COLO829 (cell line): Measurements from ENCODE around the gene RNF217.
"Not testable (repeated sequence)": the region's sequence is repeated elsewhere in the genome, so short reads cannot be mapped to it uniquely, and the experiment has no call there.

Experiments
- DNase-seq: peaks from one replicate; pipeline ENCODE4 v3.0.0; 2012; ENCODE audit warnings: low spot score

The RNF217 gene

DNA sequence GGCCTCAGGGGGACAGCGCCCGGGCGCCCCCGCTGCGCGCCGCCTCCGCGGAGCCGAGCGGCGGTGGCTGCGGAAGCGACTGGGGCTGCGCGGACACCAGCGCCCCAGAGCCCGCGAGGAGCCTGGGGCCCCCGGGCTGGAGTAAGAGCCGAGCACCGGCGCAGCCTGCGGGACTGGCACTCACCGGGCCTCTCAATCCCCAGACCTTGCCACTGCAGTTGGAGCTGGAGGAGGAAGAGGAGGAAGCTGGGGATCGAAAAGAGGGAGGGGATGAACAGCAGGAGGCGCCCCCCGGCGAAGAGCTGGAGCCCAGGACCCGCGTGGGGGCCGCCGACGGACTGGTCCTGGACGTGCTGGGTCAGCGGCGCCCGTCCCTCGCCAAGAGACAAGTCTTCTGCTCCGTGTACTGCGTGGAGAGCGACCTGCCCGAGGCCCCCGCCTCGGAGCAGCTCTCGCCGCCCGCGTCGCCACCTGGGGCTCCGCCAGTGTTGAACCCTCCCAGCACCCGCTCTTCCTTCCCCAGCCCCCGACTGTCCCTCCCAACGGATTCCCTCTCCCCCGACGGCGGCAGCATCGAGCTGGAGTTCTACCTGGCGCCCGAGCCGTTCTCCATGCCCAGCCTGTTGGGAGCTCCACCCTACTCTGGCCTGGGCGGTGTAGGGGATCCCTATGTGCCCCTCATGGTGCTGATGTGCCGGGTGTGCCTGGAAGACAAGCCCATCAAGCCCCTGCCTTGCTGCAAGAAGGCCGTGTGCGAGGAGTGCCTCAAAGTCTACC, 590 bp downstream of the RNF217 start:
- no peak for DNase-seq

DNA sequence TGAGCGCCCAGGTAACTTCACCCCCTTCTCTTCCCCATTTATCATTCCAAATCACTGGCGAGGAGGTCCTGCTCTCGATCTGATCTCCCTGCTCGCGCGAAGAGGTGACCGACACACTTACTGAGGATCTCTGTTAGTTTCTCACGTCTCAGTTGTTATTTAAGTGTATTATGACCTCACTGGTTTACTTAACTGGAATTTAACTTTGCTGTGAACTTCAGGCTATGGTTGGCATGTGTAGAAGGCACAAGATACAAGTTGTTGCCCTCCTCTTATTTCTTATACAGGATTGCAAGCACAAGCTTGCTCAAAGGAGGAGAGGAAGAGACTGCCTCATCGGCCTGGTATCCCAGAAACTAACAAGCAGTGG, 1.2 kb downstream of the RNF217 start:
- no peak for DNase-seq

- DNase-seq = no peak
Observed at GRCh38 chr6:124963831-124964763, 1.9 kb downstream of the RNF217 start.

DNA sequence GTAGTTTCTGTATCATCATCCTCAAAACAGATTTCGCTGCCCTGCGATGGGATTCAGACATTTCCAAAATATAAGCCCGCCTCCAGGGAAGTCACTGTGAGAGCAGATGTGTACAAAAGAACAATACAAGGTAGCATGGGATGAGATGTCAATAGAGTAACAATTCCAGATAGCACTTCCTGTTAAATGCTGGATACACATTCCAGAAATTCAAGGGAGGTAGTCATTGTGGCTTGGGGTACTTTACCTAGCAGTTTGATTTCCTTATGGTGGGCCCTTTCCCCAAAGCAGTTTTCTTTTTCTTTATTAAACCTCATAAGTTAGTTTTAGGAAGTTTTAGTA, 2.5 kb downstream of the RNF217 start:
- no peak for DNase-seq

DNA sequence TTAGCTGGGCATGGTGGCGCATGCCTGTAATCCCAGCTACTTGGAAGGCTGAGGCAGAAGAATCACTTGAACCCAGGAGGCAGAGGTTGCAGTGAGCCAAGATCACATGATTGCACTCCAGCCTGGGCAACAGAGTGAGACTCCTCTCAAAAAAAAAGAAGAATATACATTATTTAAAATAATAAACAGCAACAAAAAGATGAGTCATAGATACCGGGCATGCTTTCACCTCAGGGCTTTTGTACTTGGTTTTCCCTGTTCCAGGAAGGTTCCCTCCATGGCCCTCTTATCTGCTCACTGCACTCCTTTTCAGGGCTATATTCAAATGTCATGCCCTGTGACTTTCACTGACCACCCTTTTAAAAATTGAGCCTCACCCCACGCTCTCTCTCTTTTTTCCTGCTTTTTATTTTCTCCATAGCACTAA, 3.2 kb downstream of the RNF217 start:
- DNase-seq = not testable (repeated sequence)

DNA sequence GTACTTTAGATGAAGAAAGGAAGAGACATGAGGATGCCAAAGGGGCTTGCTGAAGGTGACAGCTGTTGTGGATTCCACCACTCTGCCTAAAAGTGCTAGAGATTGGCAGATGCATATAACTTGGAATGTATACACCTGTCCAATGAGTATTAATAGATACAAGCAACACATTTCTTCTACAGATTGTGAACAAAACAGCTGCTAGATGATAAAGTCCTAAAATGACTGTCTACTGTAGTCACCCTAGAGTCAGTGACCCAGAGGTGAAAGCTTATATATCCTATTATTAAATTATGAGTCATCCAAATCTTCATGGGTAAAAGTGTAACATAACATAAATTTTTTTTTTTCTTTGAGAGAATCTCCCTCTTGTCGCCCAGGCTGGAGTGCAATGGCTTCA, 5.2 kb downstream of the RNF217 start:
- DNase-seq = no peak

GRCh38 chr6:124968401-124968800, 6.2 kb downstream of the RNF217 start:
- no peak for DNase-seq

GRCh38 chr6:124970243-124970642, 8.0 kb downstream of the RNF217 start:
- no peak for DNase-seq

DNA sequence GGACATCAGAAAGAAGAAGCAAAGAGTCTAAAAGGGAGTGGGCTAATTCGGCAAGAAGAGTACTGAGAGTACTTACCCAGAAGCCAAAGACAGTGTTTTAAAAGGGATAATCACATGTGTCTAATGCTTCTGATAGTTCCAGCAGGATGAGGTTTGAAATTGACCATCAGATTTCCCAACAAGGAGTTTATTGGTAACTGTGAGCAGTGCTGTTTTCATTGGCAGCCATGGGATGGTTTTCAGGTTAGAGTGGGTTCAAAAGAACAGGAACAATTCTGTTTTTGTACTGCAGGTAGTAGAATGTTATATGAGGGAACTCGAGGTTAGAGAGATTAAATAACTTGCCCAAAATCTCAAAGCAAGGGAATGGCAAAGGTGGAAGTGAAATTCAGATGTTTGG, 8.5 kb downstream of the RNF217 start:
- DNase-seq = no peak

DNA sequence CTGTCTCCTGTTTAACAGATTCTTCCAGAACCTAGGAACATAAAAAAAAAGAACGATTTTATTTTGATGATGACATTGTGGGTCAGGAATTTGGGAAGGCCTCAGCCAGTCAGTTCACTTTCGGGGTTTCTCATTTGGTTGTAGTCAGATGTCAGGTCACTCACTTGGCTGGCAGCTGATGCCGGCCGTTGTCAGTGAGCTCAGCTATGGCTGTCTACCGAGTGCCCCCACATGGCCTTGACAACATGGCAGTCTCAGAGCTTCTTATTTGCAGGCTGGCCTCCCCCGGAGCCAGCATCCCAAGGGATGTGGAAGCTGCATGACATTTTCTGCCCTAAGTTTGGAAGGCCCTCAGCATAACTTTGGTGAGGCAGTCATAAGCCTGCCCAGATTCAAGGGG, 11.5 kb downstream of the RNF217 start:
- DNase-seq = no peak

DNA sequence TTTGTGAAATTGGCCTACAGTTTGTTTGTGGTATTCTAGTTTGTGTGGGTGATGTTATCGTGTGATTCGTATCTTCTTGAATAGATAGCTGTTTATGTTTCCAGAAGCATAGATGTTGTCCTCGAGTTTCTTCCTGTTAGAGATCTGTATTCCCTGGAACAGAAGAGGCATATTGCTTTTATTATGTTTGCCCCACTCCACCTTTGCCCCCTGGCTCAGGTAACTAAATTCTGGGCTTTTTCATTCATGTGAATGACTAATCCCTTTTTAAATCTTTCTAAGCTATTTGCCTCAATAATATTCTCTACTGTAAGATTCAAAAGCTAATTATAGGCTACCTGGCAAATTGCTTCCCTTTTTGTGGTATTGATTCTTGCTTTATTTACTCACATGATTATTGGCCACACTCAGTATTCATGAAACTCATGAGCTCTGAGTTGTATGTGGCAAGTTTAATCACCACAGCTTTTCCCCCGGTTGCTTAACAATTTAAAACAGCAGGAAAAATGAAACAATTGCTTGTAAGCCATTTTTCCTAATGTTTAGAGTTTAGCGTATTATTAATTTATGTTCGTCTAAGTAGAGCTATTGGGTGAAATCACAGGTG, 12.6 kb downstream of the RNF217 start:
- no peak for DNase-seq

GRCh38 chr6:124977067-124977908, 15.1 kb downstream of the RNF217 start:
- DNase-seq = no peak

DNA sequence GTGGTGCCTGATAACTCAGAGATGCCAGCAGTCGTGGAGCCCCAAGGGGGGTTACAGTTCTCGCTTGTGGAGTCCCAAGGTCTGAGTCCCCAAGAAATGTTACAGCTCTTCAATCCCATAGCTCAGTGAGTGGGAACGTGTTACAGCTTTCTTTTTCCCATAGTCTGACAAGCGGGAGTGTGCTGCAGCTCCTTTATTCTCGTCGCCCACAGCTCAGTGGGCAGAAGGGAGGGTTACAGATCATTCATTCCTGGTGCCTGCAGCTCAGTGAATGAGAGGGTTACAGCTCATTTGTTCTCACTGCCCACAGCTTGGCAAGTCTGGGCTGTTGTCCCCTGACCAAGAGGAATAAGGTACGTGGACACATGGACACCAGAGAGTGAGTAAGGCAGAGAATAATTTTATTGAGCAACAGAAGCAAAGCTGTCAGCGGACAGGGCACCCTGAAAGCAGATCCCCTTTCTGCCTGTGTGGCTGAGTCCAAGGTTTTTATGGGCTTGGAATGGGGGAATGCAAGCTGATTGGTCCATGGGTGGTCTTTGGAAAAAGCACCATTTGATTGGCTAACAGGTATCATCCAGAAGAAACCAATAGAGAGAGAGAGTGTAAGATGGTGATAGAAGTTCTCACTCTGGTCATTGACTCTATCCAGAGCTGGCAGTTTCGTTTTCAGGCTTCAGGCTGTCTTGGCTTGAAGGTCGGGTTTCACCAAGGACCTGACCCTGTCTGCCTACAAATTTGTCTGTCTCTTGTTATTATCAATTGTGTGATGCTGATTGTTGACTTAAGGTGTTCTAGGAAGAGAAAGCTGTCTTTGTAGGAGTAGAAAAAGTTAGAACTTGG, 16.4 kb downstream of the RNF217 start:
- no peak for DNase-seq

- no peak for DNase-seq
Observed at GRCh38 chr6:124979294-124979678, 17.0 kb downstream of the RNF217 start.

- DNase-seq = no peak
Observed at GRCh38 chr6:124982669-124983068, 20.4 kb downstream of the RNF217 start.

- DNase-seq = no peak
Observed at GRCh38 chr6:124983383-124984083, 21.3 kb downstream of the RNF217 start.

GRCh38 chr6:124984668-124985338, 22.6 kb downstream of the RNF217 start:
- DNase-seq = peak; percentile 50

DNA sequence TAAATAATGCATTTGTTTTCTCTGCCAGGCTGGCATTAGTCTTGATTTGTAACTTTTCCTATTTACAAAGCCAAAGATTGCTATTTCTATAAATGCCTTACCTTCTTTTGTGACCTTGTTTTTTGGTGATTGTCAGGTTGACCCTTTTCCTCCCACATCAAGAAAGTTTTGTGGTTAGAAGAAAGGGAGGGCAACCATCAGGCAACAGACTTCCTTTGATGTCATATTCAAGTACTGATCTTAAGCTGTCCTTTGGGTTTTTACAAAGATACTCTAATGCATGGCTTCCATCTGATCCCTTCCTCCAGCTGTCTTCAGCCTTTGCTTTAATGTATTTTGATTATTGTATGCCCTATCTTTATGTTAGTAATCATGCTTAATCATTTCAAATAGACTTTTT, 23.9 kb downstream of the RNF217 start:
- DNase-seq = no peak

GRCh38 chr6:124987291-124987690, 25.1 kb downstream of the RNF217 start:
- no peak for DNase-seq
